ENCODE measurements around the gene PNLIPRP2. TPM values are rescaled to one million over a fixed set of nuclear protein-coding genes. Genes with fewer than 3 reads are reported as not detected.

PNLIPRP2 gene
- total RNA-seq, 4 donors from 2014 or later: not detected

GRCh38 chr10:116631871-116632295 is 11.1 kb downstream of the PNLIPRP2 start:
- Histone ChIP-seq H3K9me3 (no peaks in the 10 kb centered on the region), H3K27me3 (no peaks in the 10 kb centered on the region), H3K4me1 (no peaks in the 10 kb centered on the region), H3K4me3 (no peak overlapping the region), H3K36me3 (no peaks in the 10 kb centered on the region), H3K27ac (no peak overlapping the region)
- no peak for DNase-seq
- TF ChIP-seq CTCF (IDR thresholded peaks at IDR 0.05): no peak
- intact Hi-C loops (cut with DNase I; ENCODE audit: low total_unique reads): no loop called here

- no peak for TF ChIP-seq POLR2A (IDR thresholded peaks at IDR 0.05)
- TF ChIP-seq CTCF (IDR thresholded peaks at IDR 0.05): no peak
- Histone ChIP-seq H3K4me1 (no peaks in the 10 kb centered on the region), H3K36me3 (no peaks in the 10 kb centered on the region), H3K4me3 (no peak overlapping the region), H3K27me3 (no peaks in the 10 kb centered on the region), H3K9me3 (no peaks in the 10 kb centered on the region), H3K27ac (no peak overlapping the region)
- no peak for DNase-seq
- intact Hi-C loops (cut with DNase I; ENCODE audit: low total_unique reads): no loop called here
Measured at GRCh38 chr10:116632596-116633215, 12.0 kb downstream of the PNLIPRP2 start.

GRCh38 chr10:116633216-116633600 is 12.5 kb downstream of the PNLIPRP2 start:
- Histone ChIP-seq H3K36me3 (no peaks in the 10 kb centered on the region), H3K4me3 (no peak overlapping the region), H3K4me1 (no peaks in the 10 kb centered on the region), H3K27ac (no peak overlapping the region), H3K9me3 (no peaks in the 10 kb centered on the region), H3K27me3 (no peaks in the 10 kb centered on the region)
- no peak for TF ChIP-seq CTCF (IDR thresholded peaks at IDR 0.05)
- no peak for TF ChIP-seq POLR2A (IDR thresholded peaks at IDR 0.05)
- intact Hi-C loops (cut with DNase I; ENCODE audit: low total_unique reads): no loop called here
- no peak for DNase-seq

DNA sequence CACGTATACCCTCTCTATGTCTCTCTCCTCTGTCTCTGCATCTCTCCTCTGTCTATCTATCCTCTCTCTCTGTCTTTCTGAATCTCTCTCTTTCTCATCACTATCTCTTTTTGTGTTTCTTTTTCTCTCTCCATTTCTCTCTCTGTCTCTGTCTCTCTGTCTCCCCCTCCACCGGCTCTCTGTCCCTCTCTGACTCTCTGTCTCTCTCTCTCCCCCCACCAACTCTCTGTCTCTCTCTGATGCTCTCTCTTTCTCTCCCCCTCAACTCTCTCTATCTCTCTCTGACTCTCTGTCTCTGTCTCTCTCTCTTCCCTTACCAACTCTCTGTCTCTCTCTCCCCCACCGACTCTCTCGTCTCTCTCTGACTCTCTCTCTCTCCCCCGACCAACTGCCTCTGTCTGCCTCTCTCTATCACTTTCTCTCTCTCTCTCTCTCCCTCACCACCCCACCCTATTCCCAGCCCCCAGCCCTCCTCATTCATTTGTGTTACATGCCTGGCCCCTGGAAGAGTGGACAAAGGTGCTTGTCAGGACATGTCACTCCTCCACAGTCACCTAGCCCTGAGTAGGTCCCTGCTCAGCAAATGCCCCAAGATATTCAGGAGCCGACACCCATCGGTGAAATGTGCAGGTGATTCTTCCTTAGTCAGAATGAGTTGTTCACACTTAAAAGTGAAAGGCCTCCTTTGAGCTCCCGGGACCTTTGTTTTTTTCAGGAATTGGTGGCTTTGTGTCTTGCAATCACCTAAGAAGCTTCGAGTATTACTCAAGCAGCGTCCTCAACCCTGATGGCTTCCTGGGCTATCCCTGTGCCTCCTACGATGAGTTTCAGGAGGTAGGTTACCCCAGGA is 13.6 kb downstream of the PNLIPRP2 start:
- no peak for TF ChIP-seq POLR2A (IDR thresholded peaks at IDR 0.05)
- no peak for TF ChIP-seq CTCF (IDR thresholded peaks at IDR 0.05)
- Histone ChIP-seq H3K27ac (no peak overlapping the region), H3K36me3 (no peaks in the 10 kb centered on the region), H3K4me1 (no peaks in the 10 kb centered on the region), H3K4me3 (no peak overlapping the region), H3K27me3 (no peaks in the 10 kb centered on the region), H3K9me3 (no peaks in the 10 kb centered on the region)
- DNase-seq: no peak
- intact Hi-C loops (cut with DNase I; ENCODE audit: low total_unique reads): no loop called here

- H3K4me1 ChIP-seq: no peaks in the 10 kb centered on the region
- TF ChIP-seq POLR2A (IDR thresholded peaks at IDR 0.05) (no peak), CTCF (IDR thresholded peaks at IDR 0.05) (no peak)
- H3K27ac ChIP-seq: no peak overlapping the region
- intact Hi-C loops (cut with DNase I; ENCODE audit: low total_unique reads): no loop called here
- H3K4me3 ChIP-seq: no peak overlapping the region
- H3K27me3 ChIP-seq: no peaks in the 10 kb centered on the region
- no peak for DNase-seq
- H3K9me3 ChIP-seq: peaks cover 0 to 3% of the 10 kb centered on the region in 2 donors
- no peaks in the 10 kb centered on the region for H3K36me3 ChIP-seq
Measured at GRCh38 chr10:116636385-116636784, 15.6 kb downstream of the PNLIPRP2 start.
